H9 (cell line): ENCODE data around the gene POU2F2. TPM values are rescaled to one million over a fixed set of nuclear protein-coding genes. Genes with fewer than 3 reads are reported as not detected.

Experiments used
- DNase-seq: peaks from one replicate; pipeline ENCODE4 v3.0.0-alpha.2; 2017
- H2AFZ ChIP-seq: one replicate; pipeline ENCODE4 v1.6.1; 2013; ENCODE audit warnings: mild to moderate bottlenecking, low read length, control low read depth, moderate library complexity
- H2AK5ac ChIP-seq: 2 replicates; pipeline ENCODE4 v1.6.1; 2013; ENCODE audit warnings: low read length, control low read depth, mixed read lengths; ENCODE audit not compliant: insufficient read length
- H2BK120ac ChIP-seq: one replicate; pipeline ENCODE4 v1.6.1; 2013; ENCODE audit warnings: low read depth, mild to moderate bottlenecking, low read length, control low read depth, inconsistent platforms; ENCODE audit not compliant: poor library complexity, severe bottlenecking
- H2BK12ac ChIP-seq: 2 replicates; pipeline ENCODE4 v1.6.1; 2013; ENCODE audit warnings: low read length, control low read depth, mixed read lengths, low read depth; ENCODE audit not compliant: insufficient read length
- H2BK15ac ChIP-seq: 2 replicates; pipeline ENCODE4 v1.6.1; 2013; ENCODE audit warnings: low read depth, low read length, control low read depth
- H2BK20ac ChIP-seq: one replicate; pipeline ENCODE4 v1.6.1; 2013; ENCODE audit warnings: low read depth, mild to moderate bottlenecking, low read length, control low read depth, inconsistent platforms; ENCODE audit not compliant: poor library complexity, severe bottlenecking
- H2BK5ac ChIP-seq: 2 replicates; pipeline ENCODE4 v1.6.1; 2013; ENCODE audit warnings: low read length, control low read depth, mixed read lengths; ENCODE audit not compliant: insufficient read length
- H3K14ac ChIP-seq: 2 replicates; pipeline ENCODE4 v1.6.1; 2013; ENCODE audit warnings: low read length, control low read depth; ENCODE audit not compliant: insufficient read depth
- H3K18ac ChIP-seq: 2 replicates; pipeline ENCODE4 v1.6.1; 2013; ENCODE audit warnings: low read depth, mild to moderate bottlenecking, mixed read lengths, low read length, control low read depth; ENCODE audit not compliant: insufficient read length
- H3K23ac ChIP-seq: 2 replicates; pipeline ENCODE4 v1.6.1; 2013; ENCODE audit warnings: low read length, control low read depth, mixed read lengths, low read depth; ENCODE audit not compliant: insufficient read length
- H3K23me2 ChIP-seq: 2 replicates; pipeline ENCODE4 v1.6.1; 2013; ENCODE audit warnings: low read depth, mild to moderate bottlenecking, mixed read lengths, low read length, control low read depth; ENCODE audit not compliant: insufficient read length, poor library complexity, severe bottlenecking
- H3K27ac ChIP-seq: 2 replicates; pipeline ENCODE4 v1.5.1; 2013; ENCODE audit warnings: low read length, control low read depth, mixed read lengths, low read depth; ENCODE audit not compliant: insufficient read length
- H3K27me3 ChIP-seq: 2 replicates; pipeline ENCODE4 v1.6.1; 2013; ENCODE audit warnings: low read length, control low read depth, inconsistent platforms; ENCODE audit not compliant: insufficient read depth
- H3K4ac ChIP-seq: 2 replicates; pipeline ENCODE4 v1.6.1; 2013; ENCODE audit warnings: low read depth, mild to moderate bottlenecking, control low read depth, inconsistent platforms, low read length, moderate library complexity
- H3K4me1 ChIP-seq: 2 replicates; pipeline ENCODE4 v1.6.1; 2013; ENCODE audit warnings: low read length, control low read depth, inconsistent platforms; ENCODE audit not compliant: insufficient read depth
- H3K4me2 ChIP-seq: 2 replicates; pipeline ENCODE4 v1.6.1; 2013; ENCODE audit warnings: low read length, control low read depth, mixed read lengths; ENCODE audit not compliant: insufficient read length, insufficient read depth
- H3K56ac ChIP-seq: 2 replicates; pipeline ENCODE4 v1.6.1; 2013; ENCODE audit warnings: low read depth, mild to moderate bottlenecking, mixed read lengths, low read length, control low read depth; ENCODE audit not compliant: insufficient read length
- H3K79me1 ChIP-seq: 2 replicates; pipeline ENCODE4 v1.6.1; 2013; ENCODE audit warnings: low read depth, mild to moderate bottlenecking, moderate library complexity, low read length, control low read depth, inconsistent platforms; ENCODE audit not compliant: insufficient read depth, poor library complexity, severe bottlenecking
- H3K79me2 ChIP-seq: 2 replicates; pipeline ENCODE4 v1.6.1; 2013; ENCODE audit warnings: low read length, control low read depth, inconsistent platforms; ENCODE audit not compliant: insufficient read depth
- H3K9ac ChIP-seq: 2 replicates; pipeline ENCODE4 v1.6.1; 2013; ENCODE audit warnings: low read length, control low read depth, mixed read lengths; ENCODE audit not compliant: insufficient read length; ENCODE audit errors: extremely low read depth
- H3K9me3 ChIP-seq: one replicate; pipeline ENCODE4 v1.6.1; 2013; ENCODE audit warnings: low read depth, low read length, inconsistent platforms; ENCODE audit not compliant: control insufficient read depth
- H3T11ph ChIP-seq: one replicate; pipeline ENCODE4 v1.6.1; 2013; ENCODE audit warnings: mild to moderate bottlenecking, low read length, control low read depth, inconsistent platforms
- H4K20me1 ChIP-seq: one replicate; pipeline ENCODE4 v1.6.1; 2013; ENCODE audit not compliant: control insufficient read depth, insufficient read length, insufficient read depth
- H4K5ac ChIP-seq: 2 replicates; pipeline ENCODE4 v1.6.1; 2013; ENCODE audit warnings: low read depth, mild to moderate bottlenecking, mixed read lengths, low read length, control low read depth; ENCODE audit not compliant: insufficient read length
- H4K8ac ChIP-seq: replicated peaks from 2 replicates; pipeline ENCODE4 v1.6.1; 2013; ENCODE audit warnings: low read length, control low read depth, mixed read lengths, low read depth; ENCODE audit not compliant: insufficient read length
- H4K91ac ChIP-seq: 2 replicates; pipeline ENCODE4 v1.6.1; 2013; ENCODE audit warnings: low read depth, mild to moderate bottlenecking, moderate library complexity, mixed read lengths, low read length, control low read depth; ENCODE audit not compliant: insufficient read length
- H3K27ac Mint-ChIP-seq, 3 experiments: 2 replicates in 2 of 3; 3 replicates in 1 of 3; pipeline ENCODE4 v1.8.0; 2020 to 2021; ENCODE audit warnings: mixed read lengths in 3 of 3, mild to moderate bottlenecking in 1 of 3, moderate library complexity in 1 of 3
- H3K27me3 Mint-ChIP-seq: 2 replicates; pipeline ENCODE4 v1.8.0; 2021; ENCODE audit warnings: low read depth, mild to moderate bottlenecking, moderate library complexity, mixed read lengths
- H3K36me3 Mint-ChIP-seq, 3 experiments: 2 replicates in 2 of 3; 3 replicates in 1 of 3; pipeline ENCODE4 v1.8.0; 2020 to 2021; ENCODE audit warnings: low read depth in 3 of 3, mixed read lengths in 3 of 3; ENCODE audit not compliant: insufficient read depth in 1 of 3
- H3K4me1 Mint-ChIP-seq, 2 experiments: 2 replicates each; pipeline ENCODE4 v1.8.0; 2020; ENCODE audit warnings: mixed read lengths in 2 of 2
- H3K4me3 Mint-ChIP-seq, 2 experiments: 2 replicates in 1 of 2; 3 replicates in 1 of 2; pipeline ENCODE4 v1.8.0; 2020 to 2021; ENCODE audit warnings: mild to moderate bottlenecking in 2 of 2, mixed read lengths in 2 of 2, moderate library complexity in 1 of 2
- H3K9me3 Mint-ChIP-seq, 2 experiments: 2 replicates in 1 of 2; 3 replicates in 1 of 2; pipeline ENCODE4 v1.8.0; 2020; ENCODE audit warnings: mild to moderate bottlenecking in 2 of 2, mixed read lengths in 2 of 2, moderate library complexity in 1 of 2
- WGBS: extraction: QIAGEN DNeasy Blood & Tissue Kit; methylation state at CpG from one replicate; pipeline ENCODE4 v1.1.7; 2013; ENCODE audit warnings: missing lambda C conversion rate, low lambda C conversion rate, mixed read lengths; ENCODE audit not compliant: insufficient read length; ENCODE audit errors: extremely low coverage; 5-methylcytosine and 5-hydroxymethylcytosine counted together
- total RNA-seq: library from RNA; stranded (reverse); gene quantifications from 2 replicates; pipeline ENCODE4 v1.2.1, GENCODE V29; 2021
- TF ChIP-seq, protein P1 (sequence below): fragments of 200-600 bp; sonication (generic); conservative IDR thresholded peaks from 3 replicates; pipeline ENCODE4 v1.8.0; 2021; ENCODE audit warnings: antibody characterized with exemption, mild to moderate bottlenecking

POU2F2 gene
- total RNA-seq, 1 experiment from 2014 or later, result 2.9 TPM

DNA sequence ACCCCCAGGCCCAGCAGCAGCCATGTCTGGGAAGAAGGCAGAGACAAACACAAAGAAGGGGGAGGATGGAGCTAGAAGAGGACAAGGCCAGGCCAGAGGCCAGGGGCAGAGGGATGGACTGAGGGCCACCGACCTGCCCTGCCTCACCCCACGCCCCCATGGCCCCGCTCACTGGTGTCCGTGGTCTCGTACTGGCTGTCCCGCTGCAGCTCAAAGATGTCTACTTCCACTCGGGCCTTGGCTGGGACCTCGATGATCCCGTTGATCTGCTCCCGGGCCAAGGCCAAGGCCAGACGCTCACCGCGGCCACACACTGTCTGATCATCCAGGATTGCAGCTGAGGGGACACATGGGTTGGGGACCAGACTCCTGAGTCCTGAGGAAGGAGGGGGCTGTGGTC is 67.2 kb downstream of the POU2F2 start:
- no peak overlapping the region for H2BK12ac ChIP-seq
- H3K79me1 ChIP-seq, result no peaks in the 10 kb centered on the region
- no peak overlapping the region for H3K4me2 ChIP-seq
- no peak overlapping the region for H2AK5ac ChIP-seq
- no peak overlapping the region for H4K91ac ChIP-seq
- H3K9me3 ChIP-seq, result no peaks in the 10 kb centered on the region
- no peak overlapping the region for H3K18ac ChIP-seq
- no peaks in the 10 kb centered on the region for H3K27me3 ChIP-seq
- H3T11ph ChIP-seq, result no peak overlapping the region
- H2BK5ac ChIP-seq, result no peak overlapping the region
- no peak overlapping the region for H2AFZ ChIP-seq
- H3K14ac ChIP-seq, result no peak overlapping the region
- H2BK20ac ChIP-seq, result no peak overlapping the region
- no CpG with 5 or more reads among the region's 13 CpGs for WGBS
- H3K4me1 ChIP-seq, result no peaks in the 10 kb centered on the region
- no peaks in the 10 kb centered on the region for H3K27me3 Mint-ChIP-seq
- H2BK15ac ChIP-seq, result no peak overlapping the region
- DNase-seq, result no peak
- no peaks in the 10 kb centered on the region for H3K4me1 Mint-ChIP-seq
- no peak overlapping the region for H2BK120ac ChIP-seq
- TF ChIP-seq, protein P1, sequence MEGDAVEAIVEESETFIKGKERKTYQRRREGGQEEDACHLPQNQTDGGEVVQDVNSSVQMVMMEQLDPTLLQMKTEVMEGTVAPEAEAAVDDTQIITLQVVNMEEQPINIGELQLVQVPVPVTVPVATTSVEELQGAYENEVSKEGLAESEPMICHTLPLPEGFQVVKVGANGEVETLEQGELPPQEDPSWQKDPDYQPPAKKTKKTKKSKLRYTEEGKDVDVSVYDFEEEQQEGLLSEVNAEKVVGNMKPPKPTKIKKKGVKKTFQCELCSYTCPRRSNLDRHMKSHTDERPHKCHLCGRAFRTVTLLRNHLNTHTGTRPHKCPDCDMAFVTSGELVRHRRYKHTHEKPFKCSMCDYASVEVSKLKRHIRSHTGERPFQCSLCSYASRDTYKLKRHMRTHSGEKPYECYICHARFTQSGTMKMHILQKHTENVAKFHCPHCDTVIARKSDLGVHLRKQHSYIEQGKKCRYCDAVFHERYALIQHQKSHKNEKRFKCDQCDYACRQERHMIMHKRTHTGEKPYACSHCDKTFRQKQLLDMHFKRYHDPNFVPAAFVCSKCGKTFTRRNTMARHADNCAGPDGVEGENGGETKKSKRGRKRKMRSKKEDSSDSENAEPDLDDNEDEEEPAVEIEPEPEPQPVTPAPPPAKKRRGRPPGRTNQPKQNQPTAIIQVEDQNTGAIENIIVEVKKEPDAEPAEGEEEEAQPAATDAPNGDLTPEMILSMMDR, result no peak
- H4K20me1 ChIP-seq, result no peaks in the 10 kb centered on the region
- peaks cover 31 to 50% (median 46%) of the 10 kb centered on the region in 3 experiments for H3K36me3 Mint-ChIP-seq
- no peak overlapping the region for H3K9ac ChIP-seq
- H4K5ac ChIP-seq, result no peak overlapping the region
- no peak overlapping the region for H4K8ac ChIP-seq
- H3K23me2 ChIP-seq, result peaks cover 16% of the 10 kb centered on the region
- no peak overlapping the region for H3K23ac ChIP-seq
- H3K27ac Mint-ChIP-seq, result no peak overlapping the region
- no peak overlapping the region for H3K4me3 Mint-ChIP-seq
- no peaks in the 10 kb centered on the region for H3K9me3 Mint-ChIP-seq
- H3K27ac ChIP-seq, result no peak overlapping the region
- H3K56ac ChIP-seq, result no peak overlapping the region
- peaks cover 3% of the 10 kb centered on the region; the same call in 1 of the 2 replicates for H3K79me2 ChIP-seq
- no peak overlapping the region for H3K4ac ChIP-seq
